B cell (primary cell): Measurements from ENCODE around the gene EP300. TPM values are rescaled to one million over a fixed set of nuclear protein-coding genes. Genes with fewer than 3 reads are reported as not detected.
"Not testable (repeated sequence)": the region's sequence is repeated elsewhere in the genome, so short reads cannot be mapped to it uniquely, and the experiment has no call there.

Experiments used
- ATAC-seq: fragments of 200-7000 bp; cut with Tn5 transposase; one replicate; pipeline ENCODE4 v1.10.0; 2021; ENCODE audit warnings: low read depth, mild to moderate bottlenecking, moderate number of reproducible peaks, moderate library complexity
- CTCF ChIA-PET: fragments of 350-600 bp; sonication (Branson Sonifier 250); formaldehyde crosslinking; loops from one replicate; lab custom pipeline; 2021; ENCODE audit warnings: antibody characterized with exemption, inconsistent platforms; lab: Charles Lee
- POLR2A ChIA-PET: fragments of 350-600 bp; sonication (Branson Sonifier 250); formaldehyde crosslinking; loops from one replicate; lab custom pipeline; 2021; ENCODE audit warnings: antibody characterized with exemption; lab: Charles Lee
- DNase-seq: peaks from one replicate; pipeline ENCODE4 v3.0.0; 2013
- H2AFZ ChIP-seq: 2 replicates; pipeline ENCODE4 v1.6.1; 2012; ENCODE audit warnings: mild to moderate bottlenecking, low read depth, low read length; ENCODE audit not compliant: insufficient read depth, poor library complexity, severe bottlenecking
- H3K27ac ChIP-seq, 2 donors: 1 replicate in 1 of 2; 2 replicates in 1 of 2; pipeline ENCODE4 v1.5.1; 2012 to 2013; ENCODE audit warnings: low read length in 2 of 2, mild to moderate bottlenecking in 2 of 2, moderate library complexity in 1 of 2
- H3K27me3 ChIP-seq, 4 experiments: fragments of 200-600 bp in 1 of 4; sonication (generic) in 1 of 4; replicated peaks in 1 of 4; 1 replicate in 2 of 4; 2 replicates in 2 of 4; pipeline versions ENCODE4 v1.6.1 to v1.7.0; 2013 to 2016; ENCODE audit warnings: low read length in 3 of 4, mild to moderate bottlenecking in 2 of 4, mixed read lengths in 1 of 4, moderate library complexity in 1 of 4; ENCODE audit not compliant: insufficient read depth in 4 of 4, control insufficient read depth in 3 of 4; ENCODE audit errors: control extremely low read depth in 1 of 4
- H3K36me3 ChIP-seq, 2 experiments: replicated peaks in 1 of 2; 1 replicate in 1 of 2; 2 replicates in 1 of 2; pipeline versions ENCODE4 v1.6.1 to v1.7.1; 2013; ENCODE audit warnings: low read length in 1 of 2; ENCODE audit not compliant: insufficient read depth in 2 of 2, control insufficient read depth in 1 of 2; ENCODE audit errors: control extremely low read depth in 1 of 2, extremely low read depth in 1 of 2
- H3K4me1 ChIP-seq, 2 donors: fragments of 200-600 bp in 1 of 2; sonication (generic) in 1 of 2; 1 replicate in 1 of 2; 2 replicates in 1 of 2; pipeline versions ENCODE4 v1.5.1 to v1.6.1; 2013 to 2017; ENCODE audit warnings: low read length in 2 of 2; ENCODE audit not compliant: control insufficient read depth in 2 of 2, insufficient read depth in 2 of 2
- H3K4me2 ChIP-seq: replicated peaks from 2 replicates; pipeline ENCODE3; 2012; ENCODE audit warnings: mild to moderate bottlenecking, low read depth, low read length; ENCODE audit not compliant: poor library complexity, severe bottlenecking
- H3K4me3 ChIP-seq, 5 experiments: fragments of 200-600 bp in 1 of 5; sonication (generic) in 1 of 5; 1 replicate in 3 of 5; 2 replicates in 2 of 5; pipeline versions ENCODE4 v1.5.1 to v1.7.0; 2011 to 2016; ENCODE audit warnings: low read length in 4 of 5, mild to moderate bottlenecking in 4 of 5, low read depth in 2 of 5, control low read depth in 1 of 5, moderate library complexity in 1 of 5; ENCODE audit not compliant: insufficient read depth in 1 of 5; ENCODE audit errors: control extremely low read depth in 1 of 5, extremely low read depth in 1 of 5
- H3K79me2 ChIP-seq: fragments of 200-600 bp; sonication (generic); one replicate; pipeline ENCODE4 v1.6.0; 2016; ENCODE audit warnings: low read length; ENCODE audit not compliant: control insufficient read depth, insufficient read depth
- H3K9ac ChIP-seq: fragments of 200-600 bp; sonication (generic); 2 replicates; pipeline ENCODE4 v1.6.1; 2017; ENCODE audit warnings: mild to moderate bottlenecking, low read length, moderate library complexity
- H3K9me3 ChIP-seq, 3 donors: one replicate each; pipeline versions ENCODE4 v1.6.1 to v1.7.1; 2013; ENCODE audit warnings: low read length in 2 of 3; ENCODE audit not compliant: control insufficient read depth in 2 of 3, insufficient read depth in 1 of 3; ENCODE audit errors: control extremely low read depth in 1 of 3
- H4K20me1 ChIP-seq: 2 replicates; pipeline ENCODE4 v1.6.0; 2012; ENCODE audit warnings: mild to moderate bottlenecking, low read length; ENCODE audit not compliant: insufficient read depth, control insufficient read depth, poor library complexity, severe bottlenecking
- H3K27ac Mint-ChIP-seq: one replicate; pipeline ENCODE4 v1.8.0; 2021; ENCODE audit warnings: mixed read lengths
- H3K27me3 Mint-ChIP-seq: one replicate; pipeline ENCODE4 v1.8.0; 2021; ENCODE audit warnings: mixed read lengths
- H3K4me1 Mint-ChIP-seq: one replicate; pipeline ENCODE4 v1.8.0; 2021; ENCODE audit warnings: mixed read lengths
- H3K4me3 Mint-ChIP-seq: one replicate; pipeline ENCODE4 v1.8.0; 2021; ENCODE audit warnings: mixed read lengths
- H3K9me3 Mint-ChIP-seq: one replicate; pipeline ENCODE4 v1.8.0; 2022; ENCODE audit warnings: mixed read lengths; ENCODE audit not compliant: insufficient read depth
- CTCF ChIP-seq: fragments of 200-600 bp; IDR thresholded peaks from one replicate; pipeline ENCODE4 v1.8.0; 2022; ENCODE audit warnings: antibody characterized with exemption, mild to moderate bottlenecking
- EZH2 ChIP-seq: IDR thresholded peaks from 2 replicates; pipeline ENCODE4 v1.6.1; 2012; ENCODE audit warnings: borderline replicate concordance, low read depth, mild to moderate bottlenecking, moderate library complexity, low read length; ENCODE audit not compliant: insufficient read depth, poor library complexity, severe bottlenecking
- WGBS: methylation state at CpG from one replicate; pipeline ENCODE4 v1.1.5; 2013; ENCODE audit warnings: missing lambda C conversion rate; ENCODE audit not compliant: insufficient coverage; 5-methylcytosine and 5-hydroxymethylcytosine counted together
- intact Hi-C: fragments of 100-400 bp; cut with micrococcal nuclease; formaldehyde crosslinking; loops from one replicate; pipeline ENCODE4 v1.10.0; 2022
- polyA plus RNA-seq: library from polyadenylated mRNA; depleted of rRNA; stranded (reverse); fragments of >200 nt; gene quantifications from 2 replicates; pipeline ENCODE4 v1.2.3, GENCODE V29; 2012
- total RNA-seq, 2 donors: library from RNA; stranded (reverse); fragments of 120-200 nt in 1 of 2; gene quantifications; 1 replicate in 1 of 2; 2 replicates in 1 of 2; pipeline versions ENCODE4 v1.2.3 to v1.2.4, GENCODE V29; 2013 to 2022

EP300 gene
- total and polyA plus RNA-seq, 2 donors (not counting 1 experiment from before 2014, with no cell fraction given): 73.3 to 185 TPM

- Histone ChIP-seq H3K9ac (no peak overlapping the region), H3K4me1 (no peaks in the 10 kb centered on the region), H3K9me3 (no peaks in the 10 kb centered on the region), H2AFZ (no peak overlapping the region), H3K27me3 (no peaks in the 10 kb centered on the region), H3K4me2 (no peak overlapping the region), H3K79me2 (no peaks in the 10 kb centered on the region), H4K20me1 (no peaks in the 10 kb centered on the region), H3K4me3 (no peak overlapping the region), H3K27ac (no peak overlapping the region), H3K36me3 (no peaks in the 10 kb centered on the region)
- intact Hi-C loops: no loop called here
- POLR2A ChIA-PET: no interaction called here
- CTCF ChIA-PET: no interaction called here
- Mint-ChIP-seq H3K9me3 (no peaks in the 10 kb centered on the region), H3K27ac (no peak overlapping the region), H3K4me1 (no peaks in the 10 kb centered on the region), H3K27me3 (no peaks in the 10 kb centered on the region), H3K4me3 (no peak overlapping the region)
- ATAC-seq: no peak
- TF ChIP-seq EZH2 (no peak), CTCF (no peak)
- DNase-seq: no peak
Measured at GRCh38 chr22:41057076-41057475, 35.3 kb upstream of the EP300 start.

- peaks cover 3% of the 10 kb centered on the region for H3K4me1 Mint-ChIP-seq
- ATAC-seq (no peak), DNase-seq (no peak)
- no peaks in the 10 kb centered on the region for H3K9me3 Mint-ChIP-seq
- Histone ChIP-seq H3K4me3 (no peak overlapping the region), H3K79me2 (no peaks in the 10 kb centered on the region), H3K27ac (no peak overlapping the region), H3K27me3 (no peaks in the 10 kb centered on the region), H3K4me2 (no peak overlapping the region), H2AFZ (no peak overlapping the region), H3K9ac (no peak overlapping the region), H4K20me1 (no peaks in the 10 kb centered on the region), H3K4me1 (no peaks in the 10 kb centered on the region), H3K9me3 (no peaks in the 10 kb centered on the region), H3K36me3 (no peaks in the 10 kb centered on the region)
- no peaks in the 10 kb centered on the region for H3K27me3 Mint-ChIP-seq
- ChIA-PET POLR2A (no interaction called here), CTCF (interaction anchor here (0.7 to 1.4 kb wide), 2 partner anchors 28 to 140 kb away, joined by 3 read pairs; no protein-coding TSS in a partner anchor)
- TF ChIP-seq CTCF: no peak
- no peak for TF ChIP-seq EZH2
- intact Hi-C loops: no loop called here
- 85% methylated on average over 4 of the region's 6 CpGs for WGBS
- no peak overlapping the region for H3K27ac Mint-ChIP-seq
- H3K4me3 Mint-ChIP-seq: no peak overlapping the region
Measured at GRCh38 chr22:41062146-41062545, 30.2 kb upstream of the EP300 start.

- intact Hi-C loops, H3K9me3 ChIP-seq, H3K27me3 Mint-ChIP-seq, H3K27me3 ChIP-seq, CTCF ChIA-PET, ATAC-seq, DNase-seq, H3K4me3 ChIP-seq, H3K4me3 Mint-ChIP-seq, H3K36me3 ChIP-seq, H3K79me2 ChIP-seq, H2AFZ ChIP-seq, H3K4me2 ChIP-seq, H4K20me1 ChIP-seq, H3K9ac ChIP-seq, POLR2A ChIA-PET, H3K27ac ChIP-seq, H3K27ac Mint-ChIP-seq, H3K9me3 Mint-ChIP-seq: not testable (repeated sequence)
- WGBS: 100% methylated on average over 6 of the region's 15 CpGs
- peaks cover 18 to 19% of the 10 kb centered on the region in 2 donors for H3K4me1 ChIP-seq
- peaks cover 18% of the 10 kb centered on the region for H3K4me1 Mint-ChIP-seq
Measured at GRCh38 chr22:41064326-41064725, 28.1 kb upstream of the EP300 start.
